Endodermal cell (in vitro differentiated cells): ENCODE data around the gene CHN1. TPM values are rescaled to one million over a fixed set of nuclear protein-coding genes. Genes with fewer than 3 reads are reported as not detected.

Experiments used
- DNase-seq: peaks from one replicate; pipeline ENCODE4 v3.0.0-alpha.2; 2017
- H3K27ac ChIP-seq: 2 replicates; pipeline ENCODE4 v1.5.1; 2013; ENCODE audit warnings: mild to moderate bottlenecking, low read depth, low read length, moderate library complexity
- H3K27me3 ChIP-seq: 2 replicates; pipeline ENCODE4 v1.6.1; 2013; ENCODE audit warnings: mild to moderate bottlenecking, low read length, moderate library complexity; ENCODE audit not compliant: insufficient read depth, control insufficient read depth, poor library complexity, severe bottlenecking
- H3K36me3 ChIP-seq: 2 replicates; pipeline ENCODE4 v1.7.0; 2013; ENCODE audit warnings: mild to moderate bottlenecking, low read length, moderate library complexity; ENCODE audit not compliant: control insufficient read depth, insufficient read depth
- H3K4me1 ChIP-seq: one replicate; pipeline ENCODE4 v1.7.0; 2013; ENCODE audit warnings: low read length; ENCODE audit not compliant: control insufficient read depth, insufficient read depth
- H3K4me3 ChIP-seq: 2 replicates; pipeline ENCODE4 v1.5.1; 2013; ENCODE audit warnings: mild to moderate bottlenecking, low read length, moderate library complexity
- H3K9ac ChIP-seq: 2 replicates; pipeline ENCODE4 v1.6.1; 2013; ENCODE audit warnings: mild to moderate bottlenecking, low read length, moderate library complexity; ENCODE audit not compliant: poor library complexity, severe bottlenecking; ENCODE audit errors: extremely low read depth
- H3K9me3 ChIP-seq: 2 replicates; pipeline ENCODE4 v1.6.1; 2013; ENCODE audit warnings: mild to moderate bottlenecking, low read length, moderate library complexity; ENCODE audit not compliant: control insufficient read depth
- H3K27ac Mint-ChIP-seq: 2 replicates; pipeline ENCODE4 v1.8.0; 2020; ENCODE audit warnings: mixed read lengths
- H3K27me3 Mint-ChIP-seq: 2 replicates; pipeline ENCODE4 v1.8.0; 2021; ENCODE audit warnings: mild to moderate bottlenecking, mixed read lengths; ENCODE audit not compliant: insufficient read depth
- H3K36me3 Mint-ChIP-seq: 2 replicates; pipeline ENCODE4 v1.8.0; 2020; ENCODE audit warnings: low read depth, mixed read lengths
- H3K4me1 Mint-ChIP-seq: 2 replicates; pipeline ENCODE4 v1.8.0; 2020; ENCODE audit warnings: mixed read lengths
- H3K4me3 Mint-ChIP-seq: 2 replicates; pipeline ENCODE4 v1.8.0; 2020; ENCODE audit warnings: mild to moderate bottlenecking, moderate library complexity, mixed read lengths
- H3K9me3 Mint-ChIP-seq: 2 replicates; pipeline ENCODE4 v1.8.0; 2020; ENCODE audit warnings: mild to moderate bottlenecking, mixed read lengths
- WGBS, 2 experiments: methylation state at CpG; one replicate each; pipeline versions ENCODE4 v1.1.5 to v1.1.7; 2013; ENCODE audit warnings: missing lambda C conversion rate in 2 of 2, mixed read lengths in 1 of 2; ENCODE audit not compliant: insufficient coverage in 1 of 2, insufficient read length in 1 of 2; 5-methylcytosine and 5-hydroxymethylcytosine counted together
- total RNA-seq, 2 donors: library from RNA; stranded (reverse); fragmentation: NEBNext Ultra II Directional in 1 of 2; extraction: Animal tissue kit (Norgen Biotek cat#: 25700) in 1 of 2; gene quantifications; 2 replicates in 1 of 2; 3 replicates in 1 of 2; pipeline ENCODE4 v1.2.1, GENCODE V29; 2021
- TF ChIP-seq, protein P1 (sequence below): fragments of 200-600 bp; sonication (generic); conservative IDR thresholded peaks from 2 replicates; pipeline ENCODE4 v1.5.0; 2021; ENCODE audit warnings: antibody characterized with exemption, mild to moderate bottlenecking

CHN1 gene
- total RNA-seq, 2 donors from 2014 or later: 24.3 to 28.8 TPM

- no peak overlapping the region for H3K4me3 ChIP-seq
Observed at GRCh38 chr2:174945601-174946260, 59.5 kb downstream of the CHN1 start.

DNA sequence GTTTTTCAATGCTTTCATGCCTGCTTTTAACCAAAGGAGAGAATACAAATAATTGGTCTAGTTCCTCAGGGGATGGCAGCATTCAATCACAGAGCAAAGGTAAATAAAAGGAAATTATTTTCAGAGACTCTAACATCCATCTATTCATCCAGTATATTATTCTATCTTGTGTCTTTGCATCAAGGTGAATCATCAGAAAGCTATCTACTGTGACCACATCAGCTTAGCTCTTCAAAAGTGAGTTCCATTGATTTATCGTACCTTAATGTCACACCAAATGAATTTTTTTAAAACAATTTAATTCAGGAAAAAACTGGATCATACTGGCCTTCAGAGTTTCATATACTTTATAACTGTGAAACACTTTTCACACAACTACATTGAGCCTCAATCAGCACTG lies 66.1 kb downstream of the CHN1 start:
- no peak overlapping the region for H3K4me3 Mint-ChIP-seq
- Histone ChIP-seq H3K27me3 (no peaks in the 10 kb centered on the region), H3K36me3 (peaks cover 19% of the 10 kb centered on the region), H3K9ac (no peak overlapping the region), H3K4me3 (no peak overlapping the region), H3K27ac (no peak overlapping the region), H3K9me3 (peaks cover 20% of the 10 kb centered on the region), H3K4me1 (no peaks in the 10 kb centered on the region)
- H3K4me1 Mint-ChIP-seq: no peaks in the 10 kb centered on the region
- H3K9me3 Mint-ChIP-seq: peaks cover 8% of the 10 kb centered on the region
- TF ChIP-seq, protein P1, sequence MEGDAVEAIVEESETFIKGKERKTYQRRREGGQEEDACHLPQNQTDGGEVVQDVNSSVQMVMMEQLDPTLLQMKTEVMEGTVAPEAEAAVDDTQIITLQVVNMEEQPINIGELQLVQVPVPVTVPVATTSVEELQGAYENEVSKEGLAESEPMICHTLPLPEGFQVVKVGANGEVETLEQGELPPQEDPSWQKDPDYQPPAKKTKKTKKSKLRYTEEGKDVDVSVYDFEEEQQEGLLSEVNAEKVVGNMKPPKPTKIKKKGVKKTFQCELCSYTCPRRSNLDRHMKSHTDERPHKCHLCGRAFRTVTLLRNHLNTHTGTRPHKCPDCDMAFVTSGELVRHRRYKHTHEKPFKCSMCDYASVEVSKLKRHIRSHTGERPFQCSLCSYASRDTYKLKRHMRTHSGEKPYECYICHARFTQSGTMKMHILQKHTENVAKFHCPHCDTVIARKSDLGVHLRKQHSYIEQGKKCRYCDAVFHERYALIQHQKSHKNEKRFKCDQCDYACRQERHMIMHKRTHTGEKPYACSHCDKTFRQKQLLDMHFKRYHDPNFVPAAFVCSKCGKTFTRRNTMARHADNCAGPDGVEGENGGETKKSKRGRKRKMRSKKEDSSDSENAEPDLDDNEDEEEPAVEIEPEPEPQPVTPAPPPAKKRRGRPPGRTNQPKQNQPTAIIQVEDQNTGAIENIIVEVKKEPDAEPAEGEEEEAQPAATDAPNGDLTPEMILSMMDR: no peak
- peaks cover 26% of the 10 kb centered on the region for H3K36me3 Mint-ChIP-seq
- no peaks in the 10 kb centered on the region for H3K27me3 Mint-ChIP-seq
- 98 to 100% methylated on average over 1 of the region's 1 CpG for WGBS, 2 experiments
- DNase-seq: no peak
- H3K27ac Mint-ChIP-seq: no peak overlapping the region

More at GRCh38 chr2:174945601-174946260, 59.5 kb downstream of the CHN1 start:
- H3K27me3 Mint-ChIP-seq: no peaks in the 10 kb centered on the region
- Histone ChIP-seq H3K4me1 (no peaks in the 10 kb centered on the region), H3K27me3 (no peaks in the 10 kb centered on the region), H3K9ac (no peak overlapping the region), H3K36me3 (peaks cover 15% of the 10 kb centered on the region), H3K9me3 (no peaks in the 10 kb centered on the region), H3K27ac (no peak overlapping the region)
- no peak overlapping the region for H3K27ac Mint-ChIP-seq
- no peaks in the 10 kb centered on the region for H3K9me3 Mint-ChIP-seq
- H3K36me3 Mint-ChIP-seq: peaks cover 13% of the 10 kb centered on the region
- H3K4me3 Mint-ChIP-seq: no peak overlapping the region
- 89 to 100% methylated on average over 1 to 3 of the region's 3 CpGs for WGBS, 2 experiments
- H3K4me1 Mint-ChIP-seq: no peaks in the 10 kb centered on the region
- DNase-seq: no peak
- TF ChIP-seq, protein P1: no peak

GRCh38 chr2:174931724-174932123 lies 73.5 kb downstream of the CHN1 start:
- Mint-ChIP-seq H3K4me1 (no peaks in the 10 kb centered on the region), H3K27me3 (no peaks in the 10 kb centered on the region), H3K4me3 (no peak overlapping the region), H3K36me3 (peaks cover 10% of the 10 kb centered on the region), H3K27ac (no peak overlapping the region), H3K9me3 (peaks cover 9% of the 10 kb centered on the region)
- WGBS, 2 experiments: 90 to 95% methylated on average over 3 of the region's 3 CpGs
- DNase-seq: no peak
- no peak overlapping the region for H3K4me3 ChIP-seq
- H3K27ac ChIP-seq: no peak overlapping the region
- TF ChIP-seq, protein P1: no peak
- H3K9me3 ChIP-seq: peaks cover 45% of the 10 kb centered on the region
- no peak overlapping the region for H3K9ac ChIP-seq
- peaks cover 21% of the 10 kb centered on the region for H3K36me3 ChIP-seq
- H3K4me1 ChIP-seq: no peaks in the 10 kb centered on the region
- no peaks in the 10 kb centered on the region for H3K27me3 ChIP-seq
